ENCODE data around the gene CCDC122. TPM values are rescaled to one million over a fixed set of nuclear protein-coding genes. Genes with fewer than 3 reads are reported as not detected.
A peak's percentile ranks its signal among the peaks of the same experiment; 100 is the strongest.

The CCDC122 gene
- polyA plus RNA-seq (ENCODE audit: insufficient read length) = 1.7 TPM

DNA sequence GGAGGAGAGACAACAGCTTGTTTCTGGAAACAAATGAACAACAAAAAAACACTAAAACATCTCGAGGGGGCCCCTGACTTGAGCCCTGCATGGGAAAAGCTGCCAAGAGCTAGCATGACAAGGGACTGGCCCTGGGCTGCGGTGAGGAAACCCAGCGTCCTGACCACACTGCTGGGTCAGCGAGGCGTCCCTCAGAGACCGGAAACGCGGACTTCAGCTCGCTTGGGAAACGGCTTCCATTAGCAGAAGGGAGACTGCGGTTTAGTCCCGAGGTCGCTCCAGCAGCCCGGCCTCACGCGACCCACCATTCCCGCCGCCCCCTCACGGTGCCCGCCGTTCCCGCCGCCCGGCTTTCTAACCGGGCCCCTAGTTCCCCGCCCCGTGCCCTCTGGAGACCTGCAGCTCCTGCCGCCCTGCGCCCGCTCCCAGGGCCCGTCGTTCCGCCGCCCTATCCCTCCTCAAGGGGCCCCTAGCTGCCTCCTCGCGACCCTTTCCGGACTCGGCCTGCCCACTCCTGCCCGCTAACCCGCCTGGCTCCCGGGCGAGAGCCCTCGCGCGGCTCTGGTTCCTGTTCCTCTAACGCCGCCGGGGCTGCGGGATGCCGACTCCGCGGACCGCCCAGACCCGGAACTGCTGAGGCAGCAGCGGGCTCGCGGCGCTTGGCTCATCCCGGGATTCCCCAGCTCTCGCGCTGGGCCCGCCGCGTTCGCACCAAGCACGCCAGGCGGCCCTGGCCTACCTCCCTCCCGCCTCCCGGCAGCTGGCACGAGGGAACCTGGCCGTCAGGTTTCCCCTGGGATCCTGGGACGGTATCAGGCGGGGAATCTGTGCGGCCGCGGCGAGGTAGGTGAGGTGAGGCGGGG, at the start of gene CCDC122:
CCDC122 (minus strand) TSS at position 849 of the 863 bp plus-strand sequence. CDS start 10,364 bp downstream, outside the sequence.
- peak; percentile 29 for DNase-seq (ENCODE audit: low read depth)

DNA sequence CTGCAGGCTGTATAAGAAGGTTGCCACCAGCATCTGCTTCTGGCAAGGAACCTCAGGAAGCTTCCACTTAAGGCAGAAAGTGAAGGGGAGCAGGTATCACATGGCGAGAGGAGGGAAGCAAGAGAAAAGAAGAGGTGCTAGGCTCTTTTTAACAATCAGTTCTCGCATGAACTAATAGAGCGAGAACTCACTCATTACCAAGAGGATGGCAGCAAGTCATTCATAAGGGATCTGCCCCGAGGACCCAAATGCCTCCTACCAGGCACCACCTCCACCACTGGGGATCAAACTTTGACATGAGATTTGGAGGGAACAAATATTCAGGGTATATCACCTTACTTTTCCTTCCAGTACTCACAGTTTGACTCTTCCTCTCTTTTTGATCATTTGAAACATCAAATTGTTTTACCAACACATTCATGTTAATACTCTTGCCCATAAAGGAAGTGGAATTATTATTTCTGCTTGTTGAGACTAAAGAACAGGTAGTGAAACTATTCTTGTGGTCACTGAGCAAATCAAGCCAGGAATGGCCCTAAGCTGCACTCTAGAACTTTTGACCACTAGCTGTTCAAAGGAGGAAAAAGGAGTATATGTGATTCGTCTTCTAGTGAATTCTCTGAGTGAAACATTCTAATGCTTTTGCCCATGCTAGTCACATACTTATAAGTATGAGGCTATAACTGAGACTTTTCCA, 45.2 kb upstream of the CCDC122 start:
- no peak for DNase-seq (ENCODE audit: low read depth)

DNA sequence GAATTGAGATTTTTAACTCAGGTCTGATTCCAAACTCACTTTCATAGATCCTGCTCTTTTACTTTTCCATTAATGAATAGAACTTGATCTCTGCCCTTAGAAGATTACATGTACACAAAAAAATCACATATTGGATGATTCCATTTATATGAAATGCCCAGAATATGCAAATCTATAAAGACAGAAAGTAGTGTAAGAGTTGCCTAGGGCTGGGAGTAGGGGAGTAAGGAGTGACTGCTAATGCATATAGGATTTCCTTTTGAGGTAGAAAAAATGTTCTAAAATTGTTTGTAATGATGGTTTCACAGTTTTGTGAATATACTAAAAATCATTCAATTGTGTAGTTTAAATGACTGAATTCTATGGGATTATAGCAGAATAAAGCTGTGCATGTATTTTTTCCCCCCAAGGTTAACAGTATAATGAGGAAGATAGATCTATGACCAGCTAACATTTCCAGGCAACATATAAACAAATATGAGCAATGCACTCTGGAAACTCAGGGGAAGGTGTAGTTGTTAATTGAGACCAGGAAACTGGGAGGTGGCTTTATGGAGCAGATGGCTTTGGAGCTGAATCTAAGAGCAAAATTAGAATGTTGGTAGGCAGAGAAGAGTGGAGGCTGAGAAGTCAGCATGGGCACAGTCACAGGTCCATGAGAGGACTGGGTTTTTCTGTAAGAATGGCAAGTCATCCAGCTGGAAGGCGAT, 41.6 kb upstream of the CCDC122 start:
- DNase-seq (ENCODE audit: low read depth) = no peak

DNA sequence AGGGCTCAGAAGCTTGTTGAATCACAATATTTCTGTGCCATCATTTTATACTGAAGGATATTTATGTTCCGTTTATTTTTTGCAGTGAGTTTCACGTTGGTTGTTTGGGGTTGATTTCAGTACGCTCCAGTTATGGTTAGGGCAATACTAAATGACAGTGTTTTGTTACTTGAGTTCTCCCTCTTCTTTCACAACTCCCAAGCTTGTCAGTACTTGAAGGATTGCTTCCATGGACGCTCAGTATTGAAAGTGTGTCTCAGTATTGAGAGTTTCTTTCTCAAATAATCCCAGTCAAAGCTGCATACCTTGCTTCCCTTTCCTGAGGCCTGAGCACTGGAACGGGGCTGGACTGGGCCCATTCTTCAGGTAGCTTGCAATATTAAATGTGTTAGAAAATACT, 39.1 kb upstream of the CCDC122 start:
- no peak for DNase-seq (ENCODE audit: low read depth)

DNA sequence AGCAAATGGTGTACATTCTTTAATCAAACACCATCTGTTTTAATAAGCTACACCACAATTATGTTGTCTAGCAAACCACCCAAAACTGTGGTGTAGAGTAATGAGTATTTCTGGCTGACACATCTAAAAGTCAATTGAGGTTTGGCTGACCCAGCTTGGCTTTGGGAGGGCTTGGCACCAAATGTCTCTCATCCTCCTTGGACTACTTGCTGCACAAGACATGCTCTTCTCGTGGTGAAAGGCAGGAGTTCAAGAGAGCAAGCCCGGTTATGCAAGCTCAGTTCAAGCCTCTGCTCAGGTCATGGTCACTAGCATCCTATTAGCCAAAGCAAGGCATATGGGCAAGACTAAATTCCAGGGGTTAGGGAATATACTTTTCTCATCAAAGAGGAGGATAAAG, 37.3 kb upstream of the CCDC122 start:
- DNase-seq (ENCODE audit: low read depth) = no peak

DNA sequence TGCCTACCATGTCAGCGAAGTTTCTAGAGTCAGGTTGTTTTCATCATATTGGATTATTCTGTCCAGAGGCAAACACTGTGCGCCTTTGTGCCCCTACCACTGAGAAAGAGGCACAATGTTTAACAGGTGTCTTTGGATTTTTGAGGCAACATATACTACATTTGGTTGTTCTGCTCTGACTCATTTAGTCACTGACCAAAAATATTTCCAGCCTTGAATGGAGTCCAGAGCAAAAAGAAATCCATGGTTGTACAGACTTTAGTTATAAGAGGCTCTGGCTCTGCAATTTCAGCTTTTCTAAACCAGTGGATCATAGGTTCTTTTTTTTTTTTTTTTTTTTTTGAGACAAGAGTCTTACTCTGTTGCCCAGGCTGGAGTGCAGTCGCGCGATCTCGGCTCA, 35.9 kb upstream of the CCDC122 start:
- no peak for DNase-seq (ENCODE audit: low read depth)

DNA sequence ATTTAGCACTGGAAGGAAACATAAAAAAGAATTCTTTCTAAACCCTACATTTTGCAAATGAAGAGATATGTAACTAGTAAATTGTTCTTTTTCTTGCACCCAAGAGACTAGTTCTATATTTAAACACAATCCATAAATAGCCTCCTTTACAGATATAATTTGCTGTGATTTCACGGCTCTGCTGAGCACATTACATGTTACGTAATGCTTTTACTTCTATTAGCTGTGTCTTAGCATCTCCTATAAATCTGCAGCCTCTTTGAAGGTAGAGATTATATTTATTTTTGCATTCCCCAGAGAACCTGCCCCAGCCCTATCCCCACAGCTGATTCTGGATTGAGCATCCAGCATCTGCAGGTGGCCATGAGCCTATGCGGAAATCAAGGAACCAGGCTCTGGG, 32.3 kb upstream of the CCDC122 start:
- DNase-seq (ENCODE audit: low read depth) = no peak

DNA sequence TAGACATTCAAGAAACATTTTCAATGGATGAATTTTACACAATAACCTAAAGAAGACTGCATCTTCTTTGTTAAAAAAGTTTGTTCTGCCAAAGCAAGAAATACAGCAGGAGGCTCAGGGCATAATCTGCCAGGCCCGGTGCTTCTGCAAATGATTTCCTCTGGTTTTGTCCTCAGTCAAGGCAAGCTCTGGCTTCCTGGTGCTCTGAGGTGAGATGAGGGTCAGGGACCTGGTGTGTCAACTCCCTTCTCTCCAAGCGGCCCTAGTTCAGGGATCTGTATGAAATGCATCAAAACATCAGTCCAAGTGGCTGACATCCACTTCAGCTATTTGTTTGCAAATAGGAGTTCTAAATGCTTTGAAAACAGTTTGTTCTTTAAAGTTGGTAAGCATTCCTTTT, 31.7 kb upstream of the CCDC122 start:
- no peak for DNase-seq (ENCODE audit: low read depth)

DNA sequence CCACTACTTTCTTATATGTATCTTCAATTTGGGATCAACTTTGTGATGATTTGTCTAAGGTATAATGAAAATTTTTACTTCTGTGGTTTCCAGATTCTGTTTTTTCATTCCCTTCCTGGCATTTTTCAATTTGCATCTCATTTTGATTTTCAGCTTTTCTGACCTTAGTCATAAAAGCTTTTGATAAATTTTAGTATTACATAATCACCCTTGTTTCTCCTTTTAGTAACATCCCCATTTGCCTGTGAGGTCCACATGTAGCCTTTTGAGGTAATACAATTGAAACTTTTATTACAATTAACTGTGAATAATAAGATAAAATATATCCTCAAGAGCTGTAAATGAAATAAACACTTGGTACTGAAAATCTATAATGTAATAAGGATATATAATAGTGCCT, 31.3 kb upstream of the CCDC122 start:
- no peak for DNase-seq (ENCODE audit: low read depth)

DNA sequence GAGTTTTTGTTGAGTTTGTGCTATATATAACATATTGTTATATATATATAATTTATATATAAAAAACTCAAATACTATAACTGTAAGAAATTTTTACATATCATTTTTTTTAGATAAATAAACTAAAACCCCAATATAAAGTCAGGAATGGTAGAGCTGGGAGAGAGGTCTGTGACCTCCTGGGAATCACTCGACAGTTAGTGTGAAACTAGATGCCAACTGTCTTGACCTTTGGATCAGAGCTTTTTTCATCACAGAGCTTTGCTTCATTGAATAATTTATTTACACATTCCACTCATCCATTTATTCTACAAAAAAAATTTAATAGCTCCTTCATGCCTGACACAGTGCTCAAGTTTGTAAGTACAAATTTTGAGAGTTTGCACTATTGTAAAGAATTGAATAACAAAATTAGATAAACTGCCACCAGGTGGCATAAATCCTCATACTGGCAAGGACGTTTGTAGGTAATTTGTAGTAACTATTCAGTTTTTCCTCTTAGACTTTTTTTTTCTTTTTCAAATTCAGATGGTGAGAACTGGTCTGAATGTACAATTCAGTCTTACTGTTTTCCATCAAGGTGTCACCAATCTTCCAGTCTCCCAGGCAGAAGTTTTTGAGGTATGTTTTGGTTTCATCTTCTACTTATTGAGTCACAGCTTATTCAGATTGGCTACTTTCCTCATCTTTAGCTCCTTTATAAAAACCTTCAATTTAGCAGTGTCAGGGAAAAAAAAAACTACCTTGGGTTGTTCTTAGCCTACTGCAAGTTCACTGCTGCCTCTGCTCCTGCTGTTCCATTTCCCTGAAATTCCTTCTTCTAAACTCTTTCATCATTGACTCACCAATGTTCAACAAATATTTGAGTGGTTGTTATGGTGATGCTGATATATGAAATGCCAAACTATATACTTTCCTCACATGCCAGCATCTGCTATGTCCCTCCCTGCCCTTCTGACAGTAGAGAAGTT, 28.9 kb upstream of the CCDC122 start:
- DNase-seq (ENCODE audit: low read depth) = peak; percentile 25

DNA sequence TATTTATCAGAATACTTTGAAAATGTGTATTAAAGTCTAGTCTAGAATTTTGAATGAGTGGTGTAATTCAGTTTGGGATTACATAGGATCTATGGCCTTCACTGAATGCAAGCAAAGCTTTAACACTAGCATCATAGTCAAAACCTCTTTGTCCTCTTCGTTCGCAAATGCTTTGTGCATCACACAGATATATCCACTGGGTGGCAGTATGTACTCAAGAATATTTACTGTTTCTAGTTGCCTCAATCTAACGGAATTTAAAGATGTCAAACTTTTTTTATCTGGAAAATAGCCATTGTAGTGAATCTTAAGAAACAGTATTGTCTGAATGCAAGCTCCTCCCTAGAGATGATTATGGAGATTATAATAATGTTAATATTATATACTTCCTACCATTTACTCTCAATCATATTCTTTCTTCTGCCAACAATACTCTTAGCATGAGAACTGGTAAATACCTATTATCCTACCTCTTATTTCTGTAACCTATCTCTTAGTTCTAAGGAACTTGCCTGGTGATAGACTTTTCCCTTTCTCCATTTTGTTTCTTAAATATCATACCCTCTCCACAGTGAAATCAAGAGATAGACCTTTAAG, 26.0 kb upstream of the CCDC122 start:
- peak; percentile 46 for DNase-seq (ENCODE audit: low read depth)

DNA sequence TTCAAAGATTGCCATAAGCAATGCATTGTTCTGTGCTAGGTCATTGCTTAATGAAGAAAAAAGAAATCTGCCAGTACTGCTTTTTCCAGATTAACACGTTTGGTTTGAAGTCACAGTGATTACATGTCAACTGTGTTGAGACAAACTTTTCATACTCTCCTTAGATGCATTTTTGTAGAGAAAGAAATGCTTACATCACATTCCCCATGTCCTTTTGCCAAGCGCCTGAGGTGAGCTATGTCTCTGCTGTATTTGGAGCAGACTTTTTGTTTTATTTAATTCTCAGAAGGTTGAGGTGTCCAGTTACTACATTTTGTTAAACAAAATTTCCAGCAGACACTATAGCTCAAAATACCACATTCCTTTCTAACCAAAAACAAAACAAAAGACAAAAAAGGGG, 16.4 kb upstream of the CCDC122 start:
- DNase-seq (ENCODE audit: low read depth) = no peak

DNA sequence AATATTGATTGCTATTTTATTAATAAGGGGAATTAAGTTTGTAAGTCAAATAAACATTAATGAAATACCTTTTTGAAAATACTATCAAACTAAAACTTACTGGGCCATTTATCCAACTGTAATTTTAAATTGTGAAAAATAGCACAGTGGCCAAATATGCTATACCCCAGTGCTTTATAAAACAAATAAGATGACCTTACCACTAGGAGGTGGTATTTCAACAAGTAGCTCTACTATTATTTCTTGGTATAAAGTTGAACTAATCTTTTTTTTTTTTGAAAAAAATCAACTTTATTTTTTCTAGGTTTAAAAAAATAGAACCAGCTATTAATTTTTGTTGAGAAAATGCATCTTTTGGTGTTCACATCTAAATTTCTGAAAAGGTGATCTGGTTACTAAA, 14.9 kb upstream of the CCDC122 start:
- no peak for DNase-seq (ENCODE audit: low read depth)

DNA sequence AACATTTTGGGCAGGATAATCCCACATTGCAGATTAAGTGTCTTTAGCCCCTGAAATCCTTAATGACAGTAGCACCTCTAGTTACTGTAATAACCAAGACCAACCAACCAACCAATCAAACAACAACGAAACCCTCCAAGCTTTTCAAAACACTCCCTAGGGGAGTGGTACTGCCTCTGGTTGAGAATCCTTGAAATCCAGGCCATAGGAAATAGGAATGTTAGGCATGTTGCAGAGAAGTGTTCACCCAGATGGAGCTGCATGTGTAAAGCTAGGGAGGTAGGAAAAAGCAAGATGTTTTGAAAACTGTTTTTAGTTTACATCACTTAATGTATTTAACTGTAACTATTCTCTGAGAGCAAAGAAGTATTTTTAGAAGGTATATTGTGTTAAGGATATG, 4.7 kb upstream of the CCDC122 start:
- DNase-seq (ENCODE audit: low read depth) = no peak

DNA sequence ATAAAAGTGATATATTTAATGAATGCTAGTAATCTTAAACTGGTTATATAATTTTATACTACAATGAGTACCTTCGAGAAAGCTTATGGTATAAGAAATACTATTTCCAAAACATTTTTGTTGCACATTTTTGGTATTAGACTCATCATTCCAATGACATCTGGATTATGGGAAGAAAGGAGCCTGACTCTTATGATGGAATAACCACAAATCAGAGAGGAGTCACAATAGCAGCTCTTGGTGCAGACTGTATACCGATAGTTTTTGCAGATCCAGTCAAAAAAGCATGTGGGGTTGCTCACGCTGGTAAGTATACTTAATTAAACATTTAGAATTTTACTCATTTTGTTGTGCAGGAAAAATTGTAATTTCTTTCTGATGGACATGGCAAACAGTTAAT, 4.1 kb upstream of the CCDC122 start:
- DNase-seq (ENCODE audit: low read depth) = no peak

DNA sequence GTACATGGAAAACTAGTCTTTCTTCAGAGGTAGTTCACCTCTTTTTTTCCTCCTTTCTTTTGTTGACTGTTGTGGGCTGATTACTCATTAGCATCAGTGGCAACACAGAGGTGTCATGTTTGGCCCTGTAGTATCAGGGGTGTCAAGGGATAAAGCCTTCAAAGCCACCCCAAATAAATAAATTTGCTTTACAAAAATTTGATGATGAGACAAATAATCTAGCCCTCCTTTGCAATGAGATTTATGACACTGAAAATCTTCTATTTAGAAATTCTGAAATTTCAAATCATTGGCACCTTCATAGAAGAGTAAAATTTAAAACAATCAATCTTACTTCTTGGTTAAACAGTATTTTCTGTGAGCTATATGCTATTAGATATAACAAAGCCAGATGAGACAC, 2.0 kb upstream of the CCDC122 start:
- no peak for DNase-seq (ENCODE audit: low read depth)

DNA sequence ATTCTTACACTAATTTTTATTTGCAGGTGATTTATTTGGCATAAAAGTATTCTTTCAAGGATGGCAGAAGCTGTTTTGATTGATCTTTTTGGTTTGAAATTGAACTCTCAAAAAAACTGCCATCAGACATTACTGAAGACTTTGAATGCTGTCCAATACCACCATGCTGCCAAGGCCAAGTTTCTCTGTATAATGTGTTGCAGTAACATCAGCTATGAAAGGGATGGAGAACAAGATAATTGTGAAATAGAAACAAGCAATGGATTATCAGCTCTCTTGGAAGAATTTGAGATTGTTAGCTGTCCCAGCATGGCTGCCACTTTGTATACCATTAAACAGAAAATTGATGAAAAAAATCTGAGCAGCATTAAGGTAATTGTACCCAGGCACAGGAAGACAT, 1.4 kb upstream of the CCDC122 start:
- DNase-seq (ENCODE audit: low read depth) = no peak

DNA sequence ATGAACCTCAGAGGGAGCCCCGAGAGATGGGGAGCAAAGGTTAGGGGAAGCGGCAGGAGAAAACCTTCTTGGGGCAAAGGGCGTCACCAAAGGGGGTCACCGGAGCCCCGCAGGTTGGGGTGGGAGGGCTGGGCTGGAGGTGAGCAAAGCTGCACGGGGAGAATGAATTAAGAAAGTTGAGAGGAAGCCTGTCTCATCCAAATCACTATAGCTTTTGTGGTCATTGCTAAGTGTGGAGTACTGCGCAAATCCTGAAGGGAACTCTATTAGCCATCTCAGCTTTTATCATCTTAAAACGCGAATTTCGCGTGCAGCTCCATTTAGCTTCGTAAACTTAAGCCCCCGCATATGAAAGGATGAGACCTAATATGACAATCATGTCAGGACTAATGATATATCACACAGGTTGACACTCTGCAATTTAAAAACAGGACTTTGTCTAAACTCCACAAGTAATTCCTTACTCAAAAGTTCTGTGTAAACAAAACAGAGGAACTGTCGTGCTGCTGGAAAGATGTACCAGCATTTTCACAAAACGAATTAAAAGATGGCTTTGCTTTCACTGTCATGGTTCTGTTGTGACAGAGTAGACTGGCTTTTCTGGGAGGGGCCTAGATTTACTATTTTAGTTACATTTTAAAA, 795 bp upstream of the CCDC122 start:
- no peak for DNase-seq (ENCODE audit: low read depth)

DNA sequence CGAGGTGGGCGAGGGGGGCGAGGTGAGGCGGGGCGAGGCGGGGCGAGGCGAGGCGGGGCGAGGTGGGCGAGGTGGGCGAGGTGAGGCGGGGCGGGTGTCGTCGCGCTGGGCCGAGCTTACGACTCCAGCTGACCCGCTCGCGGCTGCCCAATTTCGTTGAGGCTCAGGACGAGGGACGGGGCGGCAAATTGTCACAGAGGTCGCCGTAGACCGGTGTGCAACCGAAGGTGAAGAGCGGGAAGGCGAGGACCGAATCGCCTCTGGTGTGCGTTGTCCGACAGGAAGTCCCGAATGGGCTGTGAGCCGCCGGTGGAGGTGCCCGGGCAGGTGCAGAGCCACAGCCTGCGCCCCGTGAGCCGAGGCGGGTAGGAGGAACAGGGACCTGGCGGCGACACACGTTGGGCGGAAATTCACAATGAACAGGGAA, 228 bp upstream of the CCDC122 start, which contains the start of gene LACC1:
LACC1 (plus strand) TSS at position 150 of the 427 bp plus-strand sequence. CDS start 1,082 bp downstream, outside the sequence.
- no peak for DNase-seq (ENCODE audit: low read depth)

DNA sequence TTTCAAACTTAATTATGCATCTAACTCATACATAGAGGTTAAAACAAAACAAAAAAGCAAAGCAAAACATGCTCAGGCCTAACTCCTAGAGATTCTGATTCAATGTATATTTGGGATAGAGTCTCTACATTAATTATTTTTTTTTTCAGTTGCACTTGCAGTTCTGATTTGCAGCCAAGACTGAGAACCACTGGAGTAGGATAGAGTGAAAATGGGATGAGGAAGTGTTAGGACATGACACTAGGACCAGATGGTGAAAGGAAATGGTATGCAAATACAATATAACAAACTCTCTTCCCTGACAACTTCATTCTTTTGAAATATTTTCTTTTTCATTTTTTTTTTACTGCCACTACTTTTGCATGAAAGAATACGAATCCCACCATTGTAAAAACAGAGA, 1.8 kb downstream of the CCDC122 start:
- DNase-seq (ENCODE audit: low read depth) = no peak

Data from forelimb muscle (tissue), 1 donor.